ENCODE results near the gene UBE2V1.
"Not testable (repeated sequence)": the region's sequence is repeated elsewhere in the genome, so short reads cannot be mapped to it uniquely, and the experiment has no call there.

UBE2V1 gene

GRCh38 chr20:50113420-50114224 is 672 bp upstream of the UBE2V1 start:
- no peak for DNase-seq

DNA sequence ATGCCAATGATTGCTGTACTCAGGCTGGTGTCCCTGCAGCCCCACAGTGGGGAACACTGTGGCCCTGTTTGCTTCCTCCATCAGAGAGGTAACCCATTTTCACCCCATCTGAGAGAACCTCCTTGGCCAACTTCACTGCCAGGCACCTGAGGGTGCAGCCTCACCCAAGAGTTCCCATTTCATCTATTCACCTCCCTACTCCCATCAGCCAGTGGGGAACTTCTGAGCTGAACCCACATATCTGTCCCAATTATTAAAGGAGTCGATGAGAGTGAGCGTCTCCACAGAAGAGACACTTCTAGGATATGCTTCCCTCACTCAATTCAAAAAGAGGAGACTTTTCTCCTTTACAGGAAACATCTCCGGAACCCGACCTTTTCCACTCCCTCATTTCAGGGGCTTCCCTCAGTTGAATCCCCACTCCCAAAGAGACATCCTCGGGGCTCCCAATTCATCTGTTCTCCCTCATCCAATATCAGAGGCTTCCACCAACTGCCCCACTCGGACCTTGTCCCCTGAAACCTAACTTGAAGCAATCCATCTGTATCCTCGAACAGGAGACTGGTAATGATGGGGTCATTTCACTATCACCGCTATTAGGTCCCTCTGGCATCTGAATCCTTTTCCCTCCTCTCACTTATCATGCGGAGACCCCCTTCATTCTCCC is 988 bp downstream of the UBE2V1 start:
- DNase-seq, result no peak

DNA sequence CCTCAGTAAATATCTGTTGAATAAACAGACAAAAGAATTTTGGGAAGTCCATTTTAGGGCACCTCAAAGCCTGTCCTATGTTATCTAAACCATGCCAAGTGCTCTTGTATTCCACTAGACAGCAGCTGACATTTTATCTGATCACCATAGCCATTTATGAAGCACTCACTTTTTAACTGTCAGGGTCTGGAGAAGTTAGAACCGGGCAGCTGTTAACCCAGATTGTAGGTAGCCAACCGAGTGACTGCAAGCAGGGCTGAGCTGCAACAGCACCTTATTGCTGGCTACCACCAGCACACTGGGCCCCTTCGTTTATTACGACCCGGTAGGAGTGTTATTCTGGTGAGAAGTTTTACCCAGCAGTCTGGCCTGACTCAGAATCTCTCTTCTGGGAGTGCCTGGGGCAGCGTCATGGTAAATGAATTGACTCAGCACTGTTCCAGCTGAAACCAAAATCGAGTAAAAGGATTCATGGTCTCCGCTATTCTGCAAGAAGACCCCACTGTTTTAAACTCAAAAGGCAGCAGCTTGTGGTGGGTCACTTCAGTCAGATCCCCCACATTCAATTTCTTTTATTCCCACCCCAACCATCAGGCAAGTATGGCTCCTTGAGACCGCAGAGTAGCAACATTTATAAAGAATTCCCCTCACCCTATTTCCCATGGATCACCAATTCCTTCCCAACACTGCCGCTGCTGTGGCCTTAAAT is 1.7 kb downstream of the UBE2V1 start:
- peak; percentile 89 for DNase-seq

- DNase-seq, result peak; percentile 88
Measured at GRCh38 chr20:50110141-50111047, 2.6 kb downstream of the UBE2V1 start.

DNA sequence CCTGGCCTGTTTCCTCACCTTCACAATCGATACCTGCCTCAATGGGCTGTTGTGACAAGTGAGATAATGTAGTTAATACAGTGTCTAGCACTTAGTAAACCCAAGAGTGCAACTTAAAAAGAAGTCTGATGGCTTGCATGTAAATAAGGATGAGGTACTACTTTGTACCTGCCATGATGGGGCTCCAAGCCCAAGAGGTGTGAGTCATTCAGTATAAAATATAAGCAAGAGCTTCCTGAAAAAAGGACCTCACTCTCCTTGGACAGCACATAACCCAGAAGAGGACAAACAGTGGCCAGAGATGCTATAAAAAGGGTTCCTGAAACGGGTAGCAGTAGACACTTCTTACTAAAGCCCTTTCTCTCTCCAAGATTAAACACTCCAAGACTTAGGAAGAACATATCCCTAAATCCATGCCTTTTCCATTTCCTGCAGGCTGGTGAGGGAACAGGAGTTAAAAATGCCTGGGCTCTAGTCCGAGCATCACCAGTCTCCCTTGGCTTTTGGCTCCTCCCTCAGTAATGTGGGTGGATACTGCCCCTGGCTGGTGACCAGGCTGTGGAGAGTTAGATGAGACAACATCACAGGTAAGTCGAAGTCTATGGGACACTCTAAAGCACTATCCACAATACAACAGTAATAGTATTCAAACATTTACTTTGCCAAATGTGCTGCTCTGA is 4.3 kb downstream of the UBE2V1 start:
- no peak for DNase-seq

DNA sequence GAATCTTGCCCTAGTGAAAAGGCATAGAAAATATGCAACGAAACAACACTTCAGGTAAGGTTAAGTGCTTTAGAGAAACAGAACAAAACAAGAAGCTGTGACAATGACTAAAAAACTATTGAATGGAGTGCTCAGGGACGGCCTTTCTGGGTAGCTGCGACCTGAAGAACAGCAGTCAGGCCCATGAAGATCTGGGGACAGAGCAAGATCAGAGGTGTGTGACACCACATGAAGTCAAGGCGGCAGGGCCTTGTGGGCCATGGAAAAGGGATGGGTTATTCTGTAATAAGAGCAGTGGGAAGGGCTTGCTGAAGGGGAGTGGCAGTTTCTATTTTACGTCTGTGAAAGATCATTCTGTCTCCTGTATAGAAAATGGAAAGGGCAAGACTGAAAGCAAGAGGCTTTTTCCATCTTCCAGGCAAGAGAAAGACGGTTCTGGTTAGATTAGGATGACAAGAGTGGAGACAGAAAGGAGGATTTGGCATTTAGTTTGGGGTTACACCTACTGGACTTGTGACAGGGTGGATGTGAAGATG is 5.1 kb downstream of the UBE2V1 start:
- DNase-seq, result no peak

GRCh38 chr20:50107086-50107660 is 5.8 kb downstream of the UBE2V1 start:
- DNase-seq, result no peak

- DNase-seq, result not testable (repeated sequence)
Measured at GRCh38 chr20:50106669-50107068, 6.3 kb downstream of the UBE2V1 start.

DNA sequence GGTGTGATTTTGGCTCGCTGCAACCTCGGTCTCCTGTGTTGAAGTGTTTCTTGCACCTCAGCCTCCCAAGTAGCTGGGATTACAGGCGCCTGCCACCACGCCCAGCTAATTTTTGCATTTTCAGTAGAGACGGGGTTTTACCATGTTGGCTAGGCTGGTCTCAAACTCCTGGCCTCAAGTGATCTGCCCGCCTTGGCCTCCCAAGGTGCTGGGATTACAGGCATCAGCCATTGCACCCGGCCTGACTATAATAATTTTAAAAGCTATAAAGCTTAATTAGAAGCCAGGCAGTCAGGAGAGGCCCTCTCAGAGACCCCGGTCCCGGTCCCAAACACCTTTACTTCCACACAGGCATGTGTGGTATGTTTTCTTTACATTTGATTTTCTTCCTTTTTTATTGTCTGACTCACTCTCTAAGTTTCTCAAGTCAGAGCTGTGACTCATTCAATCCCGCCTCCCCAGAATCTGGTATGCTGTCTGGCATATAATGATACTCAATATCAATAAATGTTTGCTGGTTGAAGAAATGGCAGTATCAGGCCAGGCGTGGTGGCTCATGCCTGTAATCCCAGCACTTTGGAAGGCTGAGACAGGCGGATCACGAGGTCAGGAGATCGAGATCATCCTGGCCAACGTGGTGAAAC is 9.4 kb downstream of the UBE2V1 start:
- peak; percentile 53 for DNase-seq

DNA sequence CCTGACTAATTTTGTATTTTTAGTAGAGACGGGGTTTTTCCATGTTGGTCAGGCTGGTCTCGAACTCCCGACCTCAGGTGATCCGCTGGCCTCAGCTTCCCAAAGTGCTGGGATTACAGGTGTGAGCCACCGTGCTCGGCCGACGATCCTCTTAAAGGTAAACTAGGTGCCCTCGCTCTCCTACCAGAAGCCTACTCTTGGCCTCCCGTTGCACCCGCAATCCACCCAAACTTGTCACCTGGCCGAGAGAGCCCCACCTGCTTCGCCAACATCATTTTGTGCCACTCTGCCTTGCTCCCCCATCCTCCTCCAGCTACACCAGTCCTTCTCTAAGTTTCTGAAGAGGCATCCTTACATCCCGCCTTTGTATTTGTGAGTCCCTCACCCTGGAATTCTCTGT is 10.4 kb downstream of the UBE2V1 start:
- DNase-seq, result not testable (repeated sequence)

GRCh38 chr20:50101887-50102286 is 11.1 kb downstream of the UBE2V1 start:
- DNase-seq, result no peak

GRCh38 chr20:50101281-50101680 is 11.7 kb downstream of the UBE2V1 start:
- DNase-seq, result no peak

GRCh38 chr20:50100552-50100951 is 12.4 kb downstream of the UBE2V1 start:
- no peak for DNase-seq

DNA sequence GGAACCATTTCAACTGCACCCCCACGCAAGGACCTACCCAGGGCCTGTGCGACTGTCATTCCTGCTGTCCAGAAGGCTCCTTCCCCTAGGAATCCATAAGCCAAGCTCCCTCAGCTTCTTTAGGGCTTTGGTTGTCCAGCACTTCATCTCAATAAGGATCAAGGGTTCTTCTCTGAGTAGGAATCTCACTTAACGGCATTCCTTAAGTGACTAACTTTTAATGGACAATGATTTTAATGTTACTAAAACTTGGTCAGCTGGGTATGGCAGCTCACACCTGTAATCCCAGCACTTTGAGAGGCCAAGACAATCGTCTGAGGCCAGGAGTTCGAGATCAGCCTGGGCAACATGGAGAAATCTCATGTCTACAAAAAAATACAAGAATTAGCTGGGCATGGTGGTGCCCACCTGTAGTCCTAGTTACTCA is 13.4 kb downstream of the UBE2V1 start:
- no peak for DNase-seq

- DNase-seq, result no peak
Measured at GRCh38 chr20:50099113-50099512, 13.8 kb downstream of the UBE2V1 start.

GRCh38 chr20:50098259-50098658 is 14.7 kb downstream of the UBE2V1 start:
- no peak for DNase-seq

GRCh38 chr20:50097843-50098242 is 15.1 kb downstream of the UBE2V1 start:
- no peak for DNase-seq

DNA sequence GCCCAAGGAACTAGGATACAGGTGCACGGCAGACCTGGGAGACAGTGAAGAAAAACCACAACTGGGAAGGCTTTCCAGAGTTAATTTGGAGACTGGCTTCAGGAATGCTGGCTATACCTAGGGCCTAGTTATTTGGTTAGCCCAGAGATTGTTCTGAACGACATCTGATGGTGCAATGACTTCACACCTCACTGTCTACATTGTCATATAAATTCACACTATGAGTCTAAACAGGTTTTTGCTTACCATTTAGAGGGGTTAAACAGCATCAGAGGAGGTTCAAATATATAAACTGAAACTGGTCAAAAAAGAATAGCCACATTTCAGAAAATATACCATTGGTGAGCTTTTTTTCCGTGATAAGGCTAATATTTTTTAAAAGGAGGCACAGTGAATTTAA is 16.7 kb downstream of the UBE2V1 start:
- no peak for DNase-seq

- DNase-seq, result no peak
Measured at GRCh38 chr20:50095476-50096078, 17.4 kb downstream of the UBE2V1 start.

DNA sequence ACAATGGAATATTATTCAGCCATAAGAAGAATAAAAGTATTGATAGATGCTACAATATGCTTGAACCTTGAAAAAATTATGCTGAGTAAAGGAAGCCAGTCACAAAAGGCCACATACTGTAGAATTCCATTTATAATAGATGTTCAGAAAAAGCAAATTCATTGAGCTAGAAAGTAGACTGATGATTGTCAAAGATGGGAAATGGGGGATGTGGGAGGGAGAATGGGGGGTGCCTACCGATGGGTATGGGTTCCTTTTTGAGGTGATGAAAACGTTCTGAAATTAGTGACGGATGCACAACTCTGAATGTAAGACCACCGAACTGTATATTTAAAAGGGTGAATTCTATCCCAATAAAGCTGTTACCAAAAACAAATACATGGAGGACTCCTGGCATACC is 18.4 kb downstream of the UBE2V1 start:
- no peak for DNase-seq
